ENCODE data around the gene CHRNE.

- no peak for TF ChIP-seq NFYB (CRISPR knock-in tag; IDR thresholded peaks at IDR 0.05)
- no peak for TF ChIP-seq ARNT (IDR thresholded peaks at IDR 0.05)
- TF ChIP-seq, protein P1, sequence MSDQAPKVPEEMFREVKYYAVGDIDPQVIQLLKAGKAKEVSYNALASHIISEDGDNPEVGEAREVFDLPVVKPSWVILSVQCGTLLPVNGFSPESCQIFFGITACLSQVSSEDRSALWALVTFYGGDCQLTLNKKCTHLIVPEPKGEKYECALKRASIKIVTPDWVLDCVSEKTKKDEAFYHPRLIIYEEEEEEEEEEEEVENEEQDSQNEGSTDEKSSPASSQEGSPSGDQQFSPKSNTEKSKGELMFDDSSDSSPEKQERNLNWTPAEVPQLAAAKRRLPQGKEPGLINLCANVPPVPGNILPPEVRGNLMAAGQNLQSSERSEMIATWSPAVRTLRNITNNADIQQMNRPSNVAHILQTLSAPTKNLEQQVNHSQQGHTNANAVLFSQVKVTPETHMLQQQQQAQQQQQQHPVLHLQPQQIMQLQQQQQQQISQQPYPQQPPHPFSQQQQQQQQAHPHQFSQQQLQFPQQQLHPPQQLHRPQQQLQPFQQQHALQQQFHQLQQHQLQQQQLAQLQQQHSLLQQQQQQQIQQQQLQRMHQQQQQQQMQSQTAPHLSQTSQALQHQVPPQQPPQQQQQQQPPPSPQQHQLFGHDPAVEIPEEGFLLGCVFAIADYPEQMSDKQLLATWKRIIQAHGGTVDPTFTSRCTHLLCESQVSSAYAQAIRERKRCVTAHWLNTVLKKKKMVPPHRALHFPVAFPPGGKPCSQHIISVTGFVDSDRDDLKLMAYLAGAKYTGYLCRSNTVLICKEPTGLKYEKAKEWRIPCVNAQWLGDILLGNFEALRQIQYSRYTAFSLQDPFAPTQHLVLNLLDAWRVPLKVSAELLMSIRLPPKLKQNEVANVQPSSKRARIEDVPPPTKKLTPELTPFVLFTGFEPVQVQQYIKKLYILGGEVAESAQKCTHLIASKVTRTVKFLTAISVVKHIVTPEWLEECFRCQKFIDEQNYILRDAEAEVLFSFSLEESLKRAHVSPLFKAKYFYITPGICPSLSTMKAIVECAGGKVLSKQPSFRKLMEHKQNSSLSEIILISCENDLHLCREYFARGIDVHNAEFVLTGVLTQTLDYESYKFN (CRISPR knock-in tag; conservative IDR thresholded peaks at IDR 0.05): no peak
- TF ChIP-seq, protein P2, sequence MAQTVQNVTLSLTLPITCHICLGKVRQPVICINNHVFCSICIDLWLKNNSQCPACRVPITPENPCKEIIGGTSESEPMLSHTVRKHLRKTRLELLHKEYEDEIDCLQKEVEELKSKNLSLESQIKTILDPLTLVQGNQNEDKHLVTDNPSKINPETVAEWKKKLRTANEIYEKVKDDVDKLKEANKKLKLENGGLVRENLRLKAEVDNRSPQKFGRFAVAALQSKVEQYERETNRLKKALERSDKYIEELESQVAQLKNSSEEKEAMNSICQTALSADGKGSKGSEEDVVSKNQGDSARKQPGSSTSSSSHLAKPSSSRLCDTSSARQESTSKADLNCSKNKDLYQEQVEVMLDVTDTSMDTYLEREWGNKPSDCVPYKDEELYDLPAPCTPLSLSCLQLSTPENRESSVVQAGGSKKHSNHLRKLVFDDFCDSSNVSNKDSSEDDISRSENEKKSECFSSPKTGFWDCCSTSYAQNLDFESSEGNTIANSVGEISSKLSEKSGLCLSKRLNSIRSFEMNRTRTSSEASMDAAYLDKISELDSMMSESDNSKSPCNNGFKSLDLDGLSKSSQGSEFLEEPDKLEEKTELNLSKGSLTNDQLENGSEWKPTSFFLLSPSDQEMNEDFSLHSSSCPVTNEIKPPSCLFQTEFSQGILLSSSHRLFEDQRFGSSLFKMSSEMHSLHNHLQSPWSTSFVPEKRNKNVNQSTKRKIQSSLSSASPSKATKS (CRISPR knock-in tag; IDR thresholded peaks at IDR 0.05): no peak
Measured at GRCh38 chr17:4921320-4921719, 18.4 kb upstream of the CHRNE start.
